Liver (tissue), 9 donors: ENCODE data around the gene CTTN. TPM values are rescaled to one million over a fixed set of nuclear protein-coding genes. Genes with fewer than 3 reads are reported as not detected.
A peak's percentile ranks its signal among the peaks of the same experiment; 100 is the strongest.

Source experiments
- DNase-seq: peaks from one replicate; pipeline ENCODE4 v3.0.0-alpha.2; 2017; ENCODE audit warnings: low spot score
- H3K27ac ChIP-seq, 2 donors: one replicate each; pipeline ENCODE4 v1.7.0; 2013; ENCODE audit warnings: inconsistent platforms in 2 of 2, low read length in 2 of 2, control low read depth in 1 of 2, low read depth in 1 of 2, mild to moderate bottlenecking in 1 of 2
- H3K27me3 ChIP-seq, 4 donors: one replicate each; pipeline versions ENCODE4 v1.6.1 to v1.7.0; 2013; ENCODE audit warnings: low read length in 3 of 4, inconsistent platforms in 1 of 4, mild to moderate bottlenecking in 1 of 4, moderate library complexity in 1 of 4; ENCODE audit not compliant: control insufficient read depth in 4 of 4, insufficient read depth in 4 of 4
- H3K36me3 ChIP-seq, 4 donors: one replicate each; pipeline versions ENCODE4 v1.6.1 to v1.7.0; 2013; ENCODE audit warnings: low read length in 3 of 4, mild to moderate bottlenecking in 3 of 4, low read depth in 1 of 4, moderate library complexity in 1 of 4; ENCODE audit not compliant: control insufficient read depth in 4 of 4, insufficient read depth in 3 of 4
- H3K4me1 ChIP-seq, 4 donors: one replicate each; pipeline versions ENCODE4 v1.6.1 to v1.7.0; 2013; ENCODE audit warnings: low read length in 3 of 4, mild to moderate bottlenecking in 3 of 4, moderate library complexity in 1 of 4; ENCODE audit not compliant: control insufficient read depth in 4 of 4, insufficient read depth in 4 of 4
- H3K4me3 ChIP-seq, 3 donors: one replicate each; pipeline versions ENCODE4 v1.6.1 to v1.7.0; 2013; ENCODE audit warnings: low read length in 3 of 3, control low read depth in 1 of 3, low read depth in 1 of 3, mild to moderate bottlenecking in 1 of 3
- H3K9ac ChIP-seq, 2 donors: one replicate each; pipeline ENCODE4 v1.7.0; 2013; ENCODE audit warnings: low read length in 2 of 2, mild to moderate bottlenecking in 2 of 2, moderate library complexity in 2 of 2, control low read depth in 1 of 2, low read depth in 1 of 2
- H3K9me3 ChIP-seq, 4 donors: one replicate each; pipeline versions ENCODE4 v1.6.1 to v1.7.0; 2013; ENCODE audit warnings: low read length in 3 of 4; ENCODE audit not compliant: control insufficient read depth in 4 of 4
- CTCF ChIP-seq: fragments of 150-350 bp; IDR thresholded peaks from 2 replicates; pipeline ENCODE4 v1.5.1; 2017; ENCODE audit warnings: improper control_type of control experiment, low read depth, low read length; ENCODE audit not compliant: missing input control
- EGR1 ChIP-seq, 2 donors: IDR thresholded peaks; 2 replicates each; pipeline ENCODE4 v1.6.1; 2016 to 2018; ENCODE audit warnings: antibody characterized with exemption in 2 of 2, low read depth in 2 of 2
- FOXA1 ChIP-seq: IDR thresholded peaks from 2 replicates; pipeline ENCODE4 v1.6.1; 2016; ENCODE audit warnings: antibody characterized with exemption
- FOXA2 ChIP-seq: IDR thresholded peaks from 2 replicates; pipeline ENCODE4 v1.6.1; 2016; ENCODE audit warnings: antibody characterized with exemption
- GABPA ChIP-seq, 2 donors: IDR thresholded peaks in 1 of 2; conservative IDR thresholded peaks in 1 of 2; 2 replicates each; pipeline ENCODE4 v1.6.1; 2016; ENCODE audit warnings: antibody characterized with exemption in 2 of 2, mild to moderate bottlenecking in 1 of 2, moderate library complexity in 1 of 2
- HNF4G ChIP-seq: IDR thresholded peaks from 2 replicates; pipeline ENCODE4 v1.6.1; 2016; ENCODE audit warnings: antibody characterized with exemption
- JUND ChIP-seq, 2 donors: IDR thresholded peaks; 2 replicates each; pipeline ENCODE4 v1.6.1; 2016; ENCODE audit warnings: antibody characterized with exemption in 2 of 2
- RAD21 ChIP-seq, 2 donors: IDR thresholded peaks; 2 replicates each; pipeline ENCODE4 v1.6.1; 2016; ENCODE audit warnings: antibody characterized with exemption in 2 of 2, mild to moderate bottlenecking in 2 of 2
- RXRA ChIP-seq, 2 donors: IDR thresholded peaks; 2 replicates each; pipeline ENCODE4 v1.6.1; 2017 to 2018; ENCODE audit warnings: antibody characterized with exemption in 2 of 2, mild to moderate bottlenecking in 1 of 2
- SP1 ChIP-seq: IDR thresholded peaks from 2 replicates; pipeline ENCODE4 v1.6.1; 2018; ENCODE audit warnings: antibody characterized with exemption, mild to moderate bottlenecking
- TAF1 ChIP-seq: conservative IDR thresholded peaks from 2 replicates; pipeline ENCODE4 v1.6.1; 2016; ENCODE audit warnings: antibody characterized with exemption, mild to moderate bottlenecking
- YY1 ChIP-seq: IDR thresholded peaks from 2 replicates; pipeline ENCODE4 v1.6.1; 2016; ENCODE audit warnings: antibody characterized with exemption, mild to moderate bottlenecking
- WGBS: extraction: QIAGEN DNeasy Blood & Tissue Kit; methylation state at CpG from one replicate; pipeline ENCODE4 v1.1.7; 2013; 5-methylcytosine and 5-hydroxymethylcytosine counted together
- polyA plus RNA-seq, 2 donors: library from polyadenylated mRNA; stranded (reverse) in 1 of 2; unstranded in 1 of 2; fragments of 200-250 nt in 1 of 2; fragments of >200 nt in 1 of 2; fragmentation: Nextera tagmentation in 1 of 2; extraction: Ambion mirVana in 1 of 2; gene quantifications; one replicate each; pipeline versions ENCODE4 v1.2.1 to v1.2.3, GENCODE V29; 2013 to 2015
- total RNA-seq, 2 donors: library from RNA; depleted of rRNA; stranded (reverse); fragments of >200 nt; gene quantifications; one replicate each; pipeline ENCODE4 v1.2.3, GENCODE V29; 2014
- TF ChIP-seq, protein P1 (sequence below): IDR thresholded peaks from 2 replicates; pipeline ENCODE4 v1.6.1; 2016; ENCODE audit warnings: antibody characterized with exemption
- TF ChIP-seq, protein P2 (sequence below): IDR thresholded peaks from 2 replicates; pipeline ENCODE4 v1.6.1; 2016; ENCODE audit warnings: antibody characterized with exemption, mild to moderate bottlenecking
- donor health status: healthy.
- donor health status: healthy.
- donor health status: healthy.
- donor health status: healthy.
- donor health status: healthy.

Gene CTTN
- total and polyA plus RNA-seq, 4 donors, result 38.7 to 136 (median 45.4) TPM

DNA sequence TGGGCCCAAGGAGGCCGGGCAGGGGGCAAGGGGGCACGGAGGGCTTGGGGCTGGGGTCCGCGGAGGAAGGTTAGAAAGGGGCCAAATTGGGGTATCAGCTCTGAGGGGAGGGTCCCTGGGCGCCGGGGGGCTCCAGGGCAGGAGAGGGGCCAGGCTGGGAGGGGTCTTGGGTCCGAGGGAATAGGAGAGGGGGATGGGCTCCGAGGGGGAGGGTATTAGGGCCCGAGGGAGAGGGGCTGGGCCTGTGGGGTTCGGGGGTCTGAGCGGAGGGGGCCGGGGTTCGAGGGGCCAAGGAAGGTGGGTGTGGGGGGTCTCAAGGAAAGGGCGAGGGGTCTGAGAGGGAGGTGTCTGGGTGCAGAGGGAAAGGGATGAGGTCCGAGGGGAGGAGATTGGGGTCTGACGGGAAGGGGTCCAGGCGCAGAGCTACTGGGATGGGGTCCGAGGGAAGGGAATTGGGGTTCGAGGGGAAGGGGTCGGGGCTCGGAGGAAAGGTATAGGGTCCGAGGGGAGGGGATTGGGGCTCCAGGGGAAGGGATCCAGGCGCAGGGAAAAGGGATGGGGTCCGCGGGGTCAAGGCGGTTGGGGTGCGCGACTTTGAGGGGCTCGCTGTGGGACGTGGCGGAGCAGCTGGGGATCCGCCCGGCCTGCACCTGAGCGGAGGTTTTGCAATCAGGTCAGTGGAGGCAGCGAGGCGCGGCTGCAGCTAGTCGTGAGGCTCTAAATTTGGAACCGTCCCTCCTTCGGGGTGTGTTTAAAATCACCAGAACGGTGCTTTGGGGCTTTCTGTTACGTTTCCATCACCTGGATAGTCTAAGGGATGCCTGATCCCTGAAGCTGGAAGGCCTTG lies 728 bp downstream of the CTTN start:
- Histone ChIP-seq H3K36me3 (no peaks in the 10 kb centered on the region), H3K9ac (peak overlapping the region; percentile 16 to 17), H3K9me3 (no peaks in the 10 kb centered on the region), H3K27me3 (no peaks in the 10 kb centered on the region), H3K4me1 (peaks cover 5 to 31% (median 15%) of the 10 kb centered on the region in 4 donors), H3K4me3 (peak overlapping the region; percentile 72 to 91 (median 77)), H3K27ac (peak overlapping the region; percentile 67 to 73)
- 4% methylated on average over 42 of the region's 42 CpGs for WGBS
- no peak for DNase-seq
- no peak for TF ChIP-seq GABPA (IDR thresholded peaks at IDR 0.05 in 1 of 2, conservative IDR thresholded peaks at IDR 0.05 in 1 of 2)
- TF ChIP-seq RAD21 (IDR thresholded peaks at IDR 0.05), result no peak
- no peak for TF ChIP-seq EGR1 (IDR thresholded peaks at IDR 0.05; ENCODE audit: low read depth in 2 of 2)
- TF ChIP-seq HNF4G, result no peak
- TF ChIP-seq YY1, result no peak
- TF ChIP-seq JUND (IDR thresholded peaks at IDR 0.05), result no peak
- no peak for TF ChIP-seq RXRA (IDR thresholded peaks at IDR 0.05)
- TF ChIP-seq FOXA2, result no peak
- TF ChIP-seq, protein P1, sequence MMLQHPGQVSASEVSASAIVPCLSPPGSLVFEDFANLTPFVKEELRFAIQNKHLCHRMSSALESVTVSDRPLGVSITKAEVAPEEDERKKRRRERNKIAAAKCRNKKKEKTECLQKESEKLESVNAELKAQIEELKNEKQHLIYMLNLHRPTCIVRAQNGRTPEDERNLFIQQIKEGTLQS, result no peak
- TF ChIP-seq CTCF, result no peak
- TF ChIP-seq TAF1, result no peak
- TF ChIP-seq, protein P2, sequence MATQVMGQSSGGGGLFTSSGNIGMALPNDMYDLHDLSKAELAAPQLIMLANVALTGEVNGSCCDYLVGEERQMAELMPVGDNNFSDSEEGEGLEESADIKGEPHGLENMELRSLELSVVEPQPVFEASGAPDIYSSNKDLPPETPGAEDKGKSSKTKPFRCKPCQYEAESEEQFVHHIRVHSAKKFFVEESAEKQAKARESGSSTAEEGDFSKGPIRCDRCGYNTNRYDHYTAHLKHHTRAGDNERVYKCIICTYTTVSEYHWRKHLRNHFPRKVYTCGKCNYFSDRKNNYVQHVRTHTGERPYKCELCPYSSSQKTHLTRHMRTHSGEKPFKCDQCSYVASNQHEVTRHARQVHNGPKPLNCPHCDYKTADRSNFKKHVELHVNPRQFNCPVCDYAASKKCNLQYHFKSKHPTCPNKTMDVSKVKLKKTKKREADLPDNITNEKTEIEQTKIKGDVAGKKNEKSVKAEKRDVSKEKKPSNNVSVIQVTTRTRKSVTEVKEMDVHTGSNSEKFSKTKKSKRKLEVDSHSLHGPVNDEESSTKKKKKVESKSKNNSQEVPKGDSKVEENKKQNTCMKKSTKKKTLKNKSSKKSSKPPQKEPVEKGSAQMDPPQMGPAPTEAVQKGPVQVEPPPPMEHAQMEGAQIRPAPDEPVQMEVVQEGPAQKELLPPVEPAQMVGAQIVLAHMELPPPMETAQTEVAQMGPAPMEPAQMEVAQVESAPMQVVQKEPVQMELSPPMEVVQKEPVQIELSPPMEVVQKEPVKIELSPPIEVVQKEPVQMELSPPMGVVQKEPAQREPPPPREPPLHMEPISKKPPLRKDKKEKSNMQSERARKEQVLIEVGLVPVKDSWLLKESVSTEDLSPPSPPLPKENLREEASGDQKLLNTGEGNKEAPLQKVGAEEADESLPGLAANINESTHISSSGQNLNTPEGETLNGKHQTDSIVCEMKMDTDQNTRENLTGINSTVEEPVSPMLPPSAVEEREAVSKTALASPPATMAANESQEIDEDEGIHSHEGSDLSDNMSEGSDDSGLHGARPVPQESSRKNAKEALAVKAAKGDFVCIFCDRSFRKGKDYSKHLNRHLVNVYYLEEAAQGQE, result no peak
- TF ChIP-seq FOXA1, result no peak

GRCh38 chr11:70399681-70400112 lies 1.4 kb downstream of the CTTN start:
- Histone ChIP-seq H3K9me3 (no peaks in the 10 kb centered on the region), H3K4me3 (peak overlapping the region in 2 of 3 donors; percentile 77 to 91), H3K4me1 (peaks cover 5 to 31% (median 15%) of the 10 kb centered on the region in 4 donors), H3K36me3 (no peaks in the 10 kb centered on the region), H3K9ac (peak overlapping the region; percentile 14 to 17), H3K27ac (peak overlapping the region; percentile 50 to 73), H3K27me3 (no peaks in the 10 kb centered on the region)
- 50% methylated on average over 16 of the region's 16 CpGs for WGBS
- DNase-seq, result no peak
- TF ChIP-seq SP1 (no peak), GABPA (IDR thresholded peaks at IDR 0.05 in 1 of 2, conservative IDR thresholded peaks at IDR 0.05 in 1 of 2) (no peak), HNF4G (no peak), YY1 (no peak), JUND (IDR thresholded peaks at IDR 0.05) (peak in 1 of 2 donors; percentile 56), TAF1 (no peak)
- TF ChIP-seq, protein P2, result no peak
